Nephron progenitor cell (in vitro differentiated cells): ENCODE data around the gene SLC16A9.

Experiments used
- DNase-seq: peaks from one replicate; pipeline ENCODE4 v3.0.0; 2021
- H3K27ac Mint-ChIP-seq: 2 replicates; pipeline ENCODE4 v1.8.0; 2021; ENCODE audit warnings: mild to moderate bottlenecking, moderate library complexity, mixed read lengths
- H3K27me3 Mint-ChIP-seq: 2 replicates; pipeline ENCODE4 v1.8.0; 2021; ENCODE audit warnings: mild to moderate bottlenecking, low read depth, mixed read lengths; ENCODE audit not compliant: poor library complexity
- H3K36me3 Mint-ChIP-seq: 2 replicates; pipeline ENCODE4 v1.8.0; 2021; ENCODE audit warnings: low read depth, mixed read lengths
- H3K4me1 Mint-ChIP-seq: 2 replicates; pipeline ENCODE4 v1.8.0; 2021; ENCODE audit warnings: mixed read lengths
- H3K4me3 Mint-ChIP-seq: 2 replicates; pipeline ENCODE4 v1.8.0; 2021; ENCODE audit warnings: mild to moderate bottlenecking, moderate library complexity, mixed read lengths
- H3K9me3 Mint-ChIP-seq: 2 replicates; pipeline ENCODE4 v1.8.0; 2021; ENCODE audit warnings: mild to moderate bottlenecking, moderate library complexity, mixed read lengths
- CTCF ChIP-seq: fragments of 200-600 bp; sonication (generic); IDR thresholded peaks from 2 replicates; pipeline ENCODE4 v1.5.0; 2021; ENCODE audit warnings: antibody characterized with exemption

Gene SLC16A9

GRCh38 chr10:59709395-59710125 lies at the start of gene SLC16A9:
Gene SLC16A9, minus strand, starts transcription at chr10:59709850. Its CDS starts 25,559 bp downstream, at chr10:59684291.
- no peaks in the 10 kb centered on the region for H3K9me3 Mint-ChIP-seq
- peak within 1 kb of the TSS; percentile 91 for H3K4me3 Mint-ChIP-seq
- no peak within 1 kb of the TSS for H3K27ac Mint-ChIP-seq
- DNase-seq: peak; percentile 77
- H3K27me3 Mint-ChIP-seq: peaks cover 48% of the 10 kb centered on the region
- H3K36me3 Mint-ChIP-seq: peaks cover 25% of the 10 kb centered on the region
- H3K4me1 Mint-ChIP-seq: peaks cover 12% of the 10 kb centered on the region
- TF ChIP-seq CTCF: peak; percentile 39

- no peak overlapping the region for H3K27ac Mint-ChIP-seq
- peaks cover 5% of the 10 kb centered on the region for H3K9me3 Mint-ChIP-seq
- no peak overlapping the region for H3K4me3 Mint-ChIP-seq
- H3K4me1 Mint-ChIP-seq: peaks cover 4% of the 10 kb centered on the region
- H3K36me3 Mint-ChIP-seq: no peaks in the 10 kb centered on the region
- H3K27me3 Mint-ChIP-seq: peaks cover 2% of the 10 kb centered on the region
- no peak for DNase-seq
- no peak for TF ChIP-seq CTCF
These were observed 48.3 kb upstream of the SLC16A9 start for GRCh38 chr10:59757966-59758365.

- no peak for DNase-seq
- H3K4me3 Mint-ChIP-seq: no peak overlapping the region
- H3K36me3 Mint-ChIP-seq: no peaks in the 10 kb centered on the region
- no peak for TF ChIP-seq CTCF
- peaks cover 17% of the 10 kb centered on the region for H3K27me3 Mint-ChIP-seq
- peaks cover 4% of the 10 kb centered on the region for H3K4me1 Mint-ChIP-seq
- H3K27ac Mint-ChIP-seq: peak overlapping the region; percentile 62
- no peaks in the 10 kb centered on the region for H3K9me3 Mint-ChIP-seq
These were observed 45.3 kb upstream of the SLC16A9 start for GRCh38 chr10:59754951-59755350.

- Mint-ChIP-seq H3K36me3 (no peaks in the 10 kb centered on the region), H3K4me1 (peaks cover 9% of the 10 kb centered on the region), H3K9me3 (no peaks in the 10 kb centered on the region), H3K4me3 (no peak within 1 kb of the TSS), H3K27ac (no peak within 1 kb of the TSS), H3K27me3 (peaks cover 14% of the 10 kb centered on the region)
- DNase-seq: no peak
- no peak for TF ChIP-seq CTCF
These were observed 43.6 kb upstream of the SLC16A9 start, which contains the start of gene MRLN for GRCh38 chr10:59753267-59753666. Gene MRLN, minus strand, starts transcription at chr10:59753455.

- no peak overlapping the region for H3K4me3 Mint-ChIP-seq
- no peaks in the 10 kb centered on the region for H3K9me3 Mint-ChIP-seq
- H3K36me3 Mint-ChIP-seq: no peaks in the 10 kb centered on the region
- no peak for DNase-seq
- no peak overlapping the region for H3K27ac Mint-ChIP-seq
- H3K27me3 Mint-ChIP-seq: peaks cover 14% of the 10 kb centered on the region
- no peak for TF ChIP-seq CTCF
- H3K4me1 Mint-ChIP-seq: peaks cover 9% of the 10 kb centered on the region
These were observed 42.8 kb upstream of the SLC16A9 start for GRCh38 chr10:59752278-59752940.
